H1 (cell line): ENCODE results near the gene SPOCK3. TPM values are rescaled to one million over a fixed set of nuclear protein-coding genes. Genes with fewer than 3 reads are reported as not detected.

Source experiments
- BCL11A ChIP-seq, 2 experiments: IDR thresholded peaks; one replicate each; pipeline ENCODE4 v1.6.1; 2011; ENCODE audit warnings: low read depth in 2 of 2, low read length in 2 of 2, mild to moderate bottlenecking in 2 of 2
- KDM5A ChIP-seq: fragments of 200-600 bp; IDR thresholded peaks from 2 replicates; pipeline ENCODE4 v1.7.1; 2012; ENCODE audit warnings: mild to moderate bottlenecking, low read length, inconsistent platforms, mixed read lengths
- RBBP5 ChIP-seq: IDR thresholded peaks from 2 replicates; pipeline ENCODE4 v1.7.1; 2012; ENCODE audit warnings: low read depth, mild to moderate bottlenecking, inconsistent platforms, low read length, moderate library complexity, borderline replicate concordance
- RFX5 ChIP-seq: IDR thresholded peaks from 2 replicates; pipeline ENCODE4 v1.6.1; 2011; ENCODE audit warnings: low read depth, low read length, improper control_type of control experiment, borderline replicate concordance
- SP2 ChIP-seq: IDR thresholded peaks from 2 replicates; pipeline ENCODE4 v1.6.1; 2012; ENCODE audit warnings: mild to moderate bottlenecking, low read length, inconsistent platforms
- TBP ChIP-seq: IDR thresholded peaks from 2 replicates; pipeline ENCODE4 v1.6.1; 2011; ENCODE audit warnings: low read depth, low read length, improper control_type of control experiment
- TCF12 ChIP-seq: IDR thresholded peaks from 2 replicates; pipeline ENCODE4 v1.6.1; 2011; ENCODE audit warnings: low read depth, mild to moderate bottlenecking, low read length
- polyA plus RNA-seq, 7 experiments: library from polyadenylated mRNA; depleted of rRNA in 3 of 7; stranded (reverse) in 5 of 7; unstranded in 2 of 7; fragments of >200 nt in 5 of 7; fragments of 200-250 nt in 2 of 7; gene quantifications; 1 replicate in 5 of 7; 2 replicates in 1 of 7; 4 replicates in 1 of 7; pipeline versions ENCODE4 v1.2.1 to v1.2.3, GENCODE V29; 2011 to 2013; ENCODE audit warnings: missing spikeins in 2 of 7, mixed read lengths in 2 of 7
- total RNA-seq: library from RNA; stranded (reverse); fragmentation: NEBNext Ultra II Directional; extraction: Animal tissue kit (Norgen Biotek cat#: 25700); gene quantifications from 2 replicates; pipeline ENCODE4 v1.2.1, GENCODE V29; 2021
- TF ChIP-seq, protein P1 (sequence below): fragments of 300-600 bp; sonication (generic); IDR thresholded peaks from 2 replicates; pipeline ENCODE4 v1.7.1; 2012; ENCODE audit warnings: low read length, moderate library complexity, mild to moderate bottlenecking, inconsistent platforms; ENCODE audit not compliant: insufficient replicate concordance

Gene SPOCK3
- total and polyA plus RNA-seq, 2 of the 8 experiments (the other 6 are each of a cell fraction or from before 2014, with no cell fraction given) = 0.14 to 0.60 TPM

DNA sequence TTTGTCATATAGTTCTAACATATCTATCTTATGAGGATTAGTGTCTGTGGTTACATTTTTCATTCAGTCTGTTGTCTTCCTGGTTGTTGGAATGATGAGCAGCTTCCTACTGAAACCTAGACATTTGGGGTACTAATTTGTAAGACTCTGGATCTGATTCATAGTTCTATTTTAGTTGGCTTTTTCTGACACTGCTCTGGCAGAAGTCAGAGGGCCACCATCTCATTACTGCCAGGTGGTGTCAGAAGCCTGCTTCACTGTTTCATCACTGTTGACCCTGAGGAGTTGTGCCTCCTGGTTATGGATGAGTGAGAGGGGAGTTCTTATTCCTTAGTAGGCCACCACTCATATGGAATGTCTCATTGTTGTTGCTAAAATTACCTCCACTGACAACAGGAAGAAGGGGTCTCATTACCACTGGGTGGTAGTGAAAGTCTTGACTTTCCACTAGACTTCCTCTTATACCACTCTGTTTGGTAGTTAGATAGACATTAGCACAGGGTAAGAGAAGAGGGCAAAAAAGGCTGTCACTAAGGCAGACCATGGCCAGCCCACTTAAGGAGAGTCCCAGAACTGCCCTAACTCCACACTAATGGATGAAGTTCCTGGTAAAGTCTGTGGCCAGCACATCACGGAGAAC, 395.2 kb downstream of the SPOCK3 start (continued):
- TF ChIP-seq, protein P1, sequence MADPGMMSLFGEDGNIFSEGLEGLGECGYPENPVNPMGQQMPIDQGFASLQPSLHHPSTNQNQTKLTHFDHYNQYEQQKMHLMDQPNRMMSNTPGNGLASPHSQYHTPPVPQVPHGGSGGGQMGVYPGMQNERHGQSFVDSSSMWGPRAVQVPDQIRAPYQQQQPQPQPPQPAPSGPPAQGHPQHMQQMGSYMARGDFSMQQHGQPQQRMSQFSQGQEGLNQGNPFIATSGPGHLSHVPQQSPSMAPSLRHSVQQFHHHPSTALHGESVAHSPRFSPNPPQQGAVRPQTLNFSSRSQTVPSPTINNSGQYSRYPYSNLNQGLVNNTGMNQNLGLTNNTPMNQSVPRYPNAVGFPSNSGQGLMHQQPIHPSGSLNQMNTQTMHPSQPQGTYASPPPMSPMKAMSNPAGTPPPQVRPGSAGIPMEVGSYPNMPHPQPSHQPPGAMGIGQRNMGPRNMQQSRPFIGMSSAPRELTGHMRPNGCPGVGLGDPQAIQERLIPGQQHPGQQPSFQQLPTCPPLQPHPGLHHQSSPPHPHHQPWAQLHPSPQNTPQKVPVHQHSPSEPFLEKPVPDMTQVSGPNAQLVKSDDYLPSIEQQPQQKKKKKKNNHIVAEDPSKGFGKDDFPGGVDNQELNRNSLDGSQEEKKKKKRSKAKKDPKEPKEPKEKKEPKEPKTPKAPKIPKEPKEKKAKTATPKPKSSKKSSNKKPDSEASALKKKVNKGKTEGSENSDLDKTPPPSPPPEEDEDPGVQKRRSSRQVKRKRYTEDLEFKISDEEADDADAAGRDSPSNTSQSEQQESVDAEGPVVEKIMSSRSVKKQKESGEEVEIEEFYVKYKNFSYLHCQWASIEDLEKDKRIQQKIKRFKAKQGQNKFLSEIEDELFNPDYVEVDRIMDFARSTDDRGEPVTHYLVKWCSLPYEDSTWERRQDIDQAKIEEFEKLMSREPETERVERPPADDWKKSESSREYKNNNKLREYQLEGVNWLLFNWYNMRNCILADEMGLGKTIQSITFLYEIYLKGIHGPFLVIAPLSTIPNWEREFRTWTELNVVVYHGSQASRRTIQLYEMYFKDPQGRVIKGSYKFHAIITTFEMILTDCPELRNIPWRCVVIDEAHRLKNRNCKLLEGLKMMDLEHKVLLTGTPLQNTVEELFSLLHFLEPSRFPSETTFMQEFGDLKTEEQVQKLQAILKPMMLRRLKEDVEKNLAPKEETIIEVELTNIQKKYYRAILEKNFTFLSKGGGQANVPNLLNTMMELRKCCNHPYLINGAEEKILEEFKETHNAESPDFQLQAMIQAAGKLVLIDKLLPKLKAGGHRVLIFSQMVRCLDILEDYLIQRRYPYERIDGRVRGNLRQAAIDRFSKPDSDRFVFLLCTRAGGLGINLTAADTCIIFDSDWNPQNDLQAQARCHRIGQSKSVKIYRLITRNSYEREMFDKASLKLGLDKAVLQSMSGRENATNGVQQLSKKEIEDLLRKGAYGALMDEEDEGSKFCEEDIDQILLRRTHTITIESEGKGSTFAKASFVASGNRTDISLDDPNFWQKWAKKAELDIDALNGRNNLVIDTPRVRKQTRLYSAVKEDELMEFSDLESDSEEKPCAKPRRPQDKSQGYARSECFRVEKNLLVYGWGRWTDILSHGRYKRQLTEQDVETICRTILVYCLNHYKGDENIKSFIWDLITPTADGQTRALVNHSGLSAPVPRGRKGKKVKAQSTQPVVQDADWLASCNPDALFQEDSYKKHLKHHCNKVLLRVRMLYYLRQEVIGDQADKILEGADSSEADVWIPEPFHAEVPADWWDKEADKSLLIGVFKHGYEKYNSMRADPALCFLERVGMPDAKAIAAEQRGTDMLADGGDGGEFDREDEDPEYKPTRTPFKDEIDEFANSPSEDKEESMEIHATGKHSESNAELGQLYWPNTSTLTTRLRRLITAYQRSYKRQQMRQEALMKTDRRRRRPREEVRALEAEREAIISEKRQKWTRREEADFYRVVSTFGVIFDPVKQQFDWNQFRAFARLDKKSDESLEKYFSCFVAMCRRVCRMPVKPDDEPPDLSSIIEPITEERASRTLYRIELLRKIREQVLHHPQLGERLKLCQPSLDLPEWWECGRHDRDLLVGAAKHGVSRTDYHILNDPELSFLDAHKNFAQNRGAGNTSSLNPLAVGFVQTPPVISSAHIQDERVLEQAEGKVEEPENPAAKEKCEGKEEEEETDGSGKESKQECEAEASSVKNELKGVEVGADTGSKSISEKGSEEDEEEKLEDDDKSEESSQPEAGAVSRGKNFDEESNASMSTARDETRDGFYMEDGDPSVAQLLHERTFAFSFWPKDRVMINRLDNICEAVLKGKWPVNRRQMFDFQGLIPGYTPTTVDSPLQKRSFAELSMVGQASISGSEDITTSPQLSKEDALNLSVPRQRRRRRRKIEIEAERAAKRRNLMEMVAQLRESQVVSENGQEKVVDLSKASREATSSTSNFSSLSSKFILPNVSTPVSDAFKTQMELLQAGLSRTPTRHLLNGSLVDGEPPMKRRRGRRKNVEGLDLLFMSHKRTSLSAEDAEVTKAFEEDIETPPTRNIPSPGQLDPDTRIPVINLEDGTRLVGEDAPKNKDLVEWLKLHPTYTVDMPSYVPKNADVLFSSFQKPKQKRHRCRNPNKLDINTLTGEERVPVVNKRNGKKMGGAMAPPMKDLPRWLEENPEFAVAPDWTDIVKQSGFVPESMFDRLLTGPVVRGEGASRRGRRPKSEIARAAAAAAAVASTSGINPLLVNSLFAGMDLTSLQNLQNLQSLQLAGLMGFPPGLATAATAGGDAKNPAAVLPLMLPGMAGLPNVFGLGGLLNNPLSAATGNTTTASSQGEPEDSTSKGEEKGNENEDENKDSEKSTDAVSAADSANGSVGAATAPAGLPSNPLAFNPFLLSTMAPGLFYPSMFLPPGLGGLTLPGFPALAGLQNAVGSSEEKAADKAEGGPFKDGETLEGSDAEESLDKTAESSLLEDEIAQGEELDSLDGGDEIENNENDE = no peak
- TF ChIP-seq TCF12 (no peak), TBP (no peak), KDM5A (no peak), RFX5 (no peak), RBBP5 (no peak), SP2 (no peak), BCL11A (IDR thresholded peaks at IDR 0.05; ENCODE audit: low read depth in 2 of 2, low read length in 2 of 2) (no peak)
